Panc1 (cell line): ENCODE results near the gene ZNF774. TPM values are rescaled to one million over a fixed set of nuclear protein-coding genes. Genes with fewer than 3 reads are reported as not detected.

ENCODE experiments used
- ATAC-seq: fragments of 200-7000 bp; cut with Tn5 transposase; 2 replicates; pipeline ENCODE4 v1.9.1; 2020; ENCODE audit warnings: mild to moderate bottlenecking, moderate library complexity
- BruUV-seq: library from RNA; stranded (reverse); fragments of 400-500 nt; replicated peaks from 2 replicates; lab custom pipeline; 2021; lab: Mats Ljungman, UMichigan
- CTCF ChIA-PET: fragments of 300-600 bp; sonication (Branson Sonifier 250); formaldehyde crosslinking; loops from one replicate; lab custom pipeline; 2022; ENCODE audit warnings: antibody characterized with exemption; lab: Charles Lee
- POLR2A ChIA-PET: fragments of 300-600 bp; sonication (Branson Sonifier 250); formaldehyde crosslinking; loops from one replicate; lab custom pipeline; 2022; ENCODE audit warnings: antibody characterized with exemption; lab: Charles Lee
- DNase-seq: peaks from one replicate; pipeline ENCODE4 v3.0.0-alpha.2; 2010; ENCODE audit warnings: low read depth, low spot score
- H3K27ac ChIP-seq: 2 replicates; pipeline ENCODE4 v1.5.1; 2011; ENCODE audit warnings: mild to moderate bottlenecking, low read length, inconsistent platforms
- H3K27me3 ChIP-seq: fragments of 200-500 bp; sonication (Bioruptor generic); 2 replicates; pipeline ENCODE4 v1.6.0; 2014; ENCODE audit warnings: low read length, inconsistent platforms; ENCODE audit not compliant: control insufficient read depth, insufficient read depth
- H3K36me3 ChIP-seq: fragments of 200-500 bp; sonication (Bioruptor generic); 2 replicates; pipeline ENCODE4 v1.5.1; 2014; ENCODE audit warnings: inconsistent platforms, mild to moderate bottlenecking, low read length, moderate library complexity; ENCODE audit not compliant: control insufficient read depth, insufficient read depth
- H3K4me1 ChIP-seq: 2 replicates; pipeline ENCODE4 v1.5.1; 2011; ENCODE audit warnings: inconsistent platforms, mild to moderate bottlenecking, low read length, moderate library complexity; ENCODE audit not compliant: control insufficient read depth, insufficient read depth
- H3K4me3 ChIP-seq, 2 experiments: 2 replicates each; pipeline ENCODE4 v1.5.1; 2011 to 2012; ENCODE audit warnings: low read depth in 2 of 2, low read length in 2 of 2, mild to moderate bottlenecking in 2 of 2, inconsistent platforms in 1 of 2, moderate library complexity in 1 of 2
- H3K9me3 ChIP-seq: fragments of 200-500 bp; sonication (Bioruptor generic); 2 replicates; pipeline ENCODE4 v1.5.1; 2014; ENCODE audit warnings: low read depth, mild to moderate bottlenecking, inconsistent platforms, low read length, moderate library complexity; ENCODE audit not compliant: control insufficient read depth, insufficient read depth
- POLR2AphosphoS5 ChIP-seq: IDR thresholded peaks from 2 replicates; pipeline ENCODE4 v1.6.1; 2012; ENCODE audit warnings: mild to moderate bottlenecking, low read depth, low read length, moderate library complexity
- SIN3A ChIP-seq: IDR thresholded peaks from 2 replicates; pipeline ENCODE4 v1.6.1; 2012; ENCODE audit warnings: low read depth, mild to moderate bottlenecking, low read length, moderate library complexity, borderline replicate concordance; ENCODE audit not compliant: insufficient read depth
- TCF7L2 ChIP-seq: IDR thresholded peaks from 2 replicates; pipeline ENCODE4 v1.6.1; 2011; ENCODE audit warnings: mild to moderate bottlenecking, low read depth, low read length, inconsistent platforms
- in situ Hi-C: cut with HindIII; loops from 2 replicates; pipeline ENCODE4 v1.10.0; 2016; ENCODE audit warnings: low sequenced_read_pairs, low pct_unique_long_range_greater_than_20kb
- intact Hi-C: fragments of 100-400 bp; cut with micrococcal nuclease; formaldehyde crosslinking; loops from one replicate; pipeline ENCODE4 v1.10.0; 2022; ENCODE audit not compliant: unreplicated experiment
- total RNA-seq: library from RNA; stranded (reverse); gene quantifications from one replicate; pipeline ENCODE4 v1.2.1, GENCODE V29; 2021; ENCODE audit not compliant: unreplicated experiment
- TF ChIP-seq, protein P1 (sequence below), 2 experiments: IDR thresholded peaks; 2 replicates each; pipeline ENCODE4 v1.6.1; 2011 to 2012; ENCODE audit warnings: low read depth in 2 of 2, control low read depth in 1 of 2, low read length in 1 of 2, mild to moderate bottlenecking in 1 of 2, moderate library complexity in 1 of 2; ENCODE audit not compliant: insufficient read depth in 1 of 2
- TF ChIP-seq, protein P2 (sequence below): fragments of 450-650 bp; IDR thresholded peaks from 2 replicates; pipeline ENCODE4 v1.5.1; 2017; ENCODE audit warnings: mild to moderate bottlenecking

ZNF774 gene
- total RNA-seq, 1 experiment from 2014 or later, result 5.2 TPM

DNA sequence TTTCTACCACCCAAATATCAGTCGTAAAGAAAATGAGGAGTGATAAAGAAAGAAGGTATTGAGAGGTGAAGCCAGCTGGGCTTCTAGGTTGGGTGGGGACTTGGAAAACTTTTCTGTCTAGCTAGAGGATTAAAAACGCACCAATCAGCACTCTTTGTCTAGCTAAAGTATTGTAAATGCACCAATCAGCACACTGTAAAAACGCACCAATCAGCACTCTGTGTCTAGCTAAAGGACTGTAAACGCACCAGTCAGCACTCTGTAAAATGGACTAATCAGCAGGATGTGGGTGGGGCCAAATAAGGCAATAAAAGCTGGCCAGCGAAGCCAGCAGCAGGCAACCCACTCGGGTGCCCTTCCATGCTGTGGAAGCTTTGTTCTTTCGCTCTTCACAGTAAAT, 23.0 kb downstream of the ZNF774 start:
- H3K4me3 ChIP-seq, result no peak overlapping the region
- in situ Hi-C loops, result no loop called here
- no peaks in the 10 kb centered on the region for H3K27me3 ChIP-seq
- ChIA-PET CTCF (no interaction called here), POLR2A (interaction anchor here (0.6 kb wide), 1 partner anchor 724 kb away, joined by 7 read pairs; no protein-coding TSS in a partner anchor)
- intact Hi-C loops, result no loop called here
- H3K4me1 ChIP-seq, result no peaks in the 10 kb centered on the region
- no peak for DNase-seq
- no peaks in the 10 kb centered on the region for H3K36me3 ChIP-seq
- BruUV-seq, result no TSS peak
- no peak for TF ChIP-seq TCF7L2
- TF ChIP-seq, protein P1, sequence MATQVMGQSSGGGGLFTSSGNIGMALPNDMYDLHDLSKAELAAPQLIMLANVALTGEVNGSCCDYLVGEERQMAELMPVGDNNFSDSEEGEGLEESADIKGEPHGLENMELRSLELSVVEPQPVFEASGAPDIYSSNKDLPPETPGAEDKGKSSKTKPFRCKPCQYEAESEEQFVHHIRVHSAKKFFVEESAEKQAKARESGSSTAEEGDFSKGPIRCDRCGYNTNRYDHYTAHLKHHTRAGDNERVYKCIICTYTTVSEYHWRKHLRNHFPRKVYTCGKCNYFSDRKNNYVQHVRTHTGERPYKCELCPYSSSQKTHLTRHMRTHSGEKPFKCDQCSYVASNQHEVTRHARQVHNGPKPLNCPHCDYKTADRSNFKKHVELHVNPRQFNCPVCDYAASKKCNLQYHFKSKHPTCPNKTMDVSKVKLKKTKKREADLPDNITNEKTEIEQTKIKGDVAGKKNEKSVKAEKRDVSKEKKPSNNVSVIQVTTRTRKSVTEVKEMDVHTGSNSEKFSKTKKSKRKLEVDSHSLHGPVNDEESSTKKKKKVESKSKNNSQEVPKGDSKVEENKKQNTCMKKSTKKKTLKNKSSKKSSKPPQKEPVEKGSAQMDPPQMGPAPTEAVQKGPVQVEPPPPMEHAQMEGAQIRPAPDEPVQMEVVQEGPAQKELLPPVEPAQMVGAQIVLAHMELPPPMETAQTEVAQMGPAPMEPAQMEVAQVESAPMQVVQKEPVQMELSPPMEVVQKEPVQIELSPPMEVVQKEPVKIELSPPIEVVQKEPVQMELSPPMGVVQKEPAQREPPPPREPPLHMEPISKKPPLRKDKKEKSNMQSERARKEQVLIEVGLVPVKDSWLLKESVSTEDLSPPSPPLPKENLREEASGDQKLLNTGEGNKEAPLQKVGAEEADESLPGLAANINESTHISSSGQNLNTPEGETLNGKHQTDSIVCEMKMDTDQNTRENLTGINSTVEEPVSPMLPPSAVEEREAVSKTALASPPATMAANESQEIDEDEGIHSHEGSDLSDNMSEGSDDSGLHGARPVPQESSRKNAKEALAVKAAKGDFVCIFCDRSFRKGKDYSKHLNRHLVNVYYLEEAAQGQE (IDR thresholded peaks at IDR 0.05; ENCODE audit: insufficient read depth in 1 of 2, low read depth in 2 of 2, low read length in 1 of 2), result no peak
- TF ChIP-seq SIN3A, result no peak
- TF ChIP-seq, protein P2, sequence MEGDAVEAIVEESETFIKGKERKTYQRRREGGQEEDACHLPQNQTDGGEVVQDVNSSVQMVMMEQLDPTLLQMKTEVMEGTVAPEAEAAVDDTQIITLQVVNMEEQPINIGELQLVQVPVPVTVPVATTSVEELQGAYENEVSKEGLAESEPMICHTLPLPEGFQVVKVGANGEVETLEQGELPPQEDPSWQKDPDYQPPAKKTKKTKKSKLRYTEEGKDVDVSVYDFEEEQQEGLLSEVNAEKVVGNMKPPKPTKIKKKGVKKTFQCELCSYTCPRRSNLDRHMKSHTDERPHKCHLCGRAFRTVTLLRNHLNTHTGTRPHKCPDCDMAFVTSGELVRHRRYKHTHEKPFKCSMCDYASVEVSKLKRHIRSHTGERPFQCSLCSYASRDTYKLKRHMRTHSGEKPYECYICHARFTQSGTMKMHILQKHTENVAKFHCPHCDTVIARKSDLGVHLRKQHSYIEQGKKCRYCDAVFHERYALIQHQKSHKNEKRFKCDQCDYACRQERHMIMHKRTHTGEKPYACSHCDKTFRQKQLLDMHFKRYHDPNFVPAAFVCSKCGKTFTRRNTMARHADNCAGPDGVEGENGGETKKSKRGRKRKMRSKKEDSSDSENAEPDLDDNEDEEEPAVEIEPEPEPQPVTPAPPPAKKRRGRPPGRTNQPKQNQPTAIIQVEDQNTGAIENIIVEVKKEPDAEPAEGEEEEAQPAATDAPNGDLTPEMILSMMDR, result no peak
- TF ChIP-seq POLR2AphosphoS5, result no peak
- peaks cover 6% of the 10 kb centered on the region; the same call in 1 of the 2 replicates for H3K9me3 ChIP-seq
- no peak for ATAC-seq
- H3K27ac ChIP-seq, result no peak overlapping the region

DNA sequence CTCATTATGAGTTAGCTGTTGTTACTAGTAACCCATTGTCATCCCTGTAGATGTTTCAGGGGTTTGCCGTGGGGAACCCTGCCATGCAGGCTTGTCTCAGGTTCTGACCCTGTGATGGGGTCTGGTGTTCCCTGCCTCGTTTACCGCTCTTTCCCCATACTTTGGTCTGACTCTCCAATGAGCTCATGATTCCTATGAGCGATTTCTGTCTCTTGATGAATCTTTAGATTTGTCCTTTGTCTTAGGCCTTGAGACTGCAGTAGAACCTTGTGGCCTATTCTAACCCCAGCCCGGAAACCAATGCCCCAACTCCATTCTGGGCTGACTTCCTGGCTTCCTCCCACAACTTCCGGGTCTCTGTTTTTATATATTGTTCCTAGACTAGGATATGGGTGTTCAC, 24.7 kb downstream of the ZNF774 start:
- Histone ChIP-seq H3K4me1 (no peaks in the 10 kb centered on the region), H3K9me3 (peaks cover 6% of the 10 kb centered on the region; the same call in 1 of the 2 replicates), H3K27me3 (no peaks in the 10 kb centered on the region), H3K36me3 (no peaks in the 10 kb centered on the region), H3K27ac (no peak overlapping the region), H3K4me3 (no peak overlapping the region)
- ATAC-seq (no peak), DNase-seq (no peak)
- ChIA-PET CTCF (no interaction called here), POLR2A (interaction anchor here (0.6 kb wide), 1 partner anchor 70 kb away, joined by 4 read pairs; no protein-coding TSS in a partner anchor)
- in situ Hi-C loops (no loop called here), intact Hi-C loops (no loop called here)
- no TSS peak for BruUV-seq
- TF ChIP-seq, protein P1 (IDR thresholded peaks at IDR 0.05; ENCODE audit: insufficient read depth in 1 of 2, low read depth in 2 of 2, low read length in 1 of 2), result no peak
- TF ChIP-seq TCF7L2 (no peak), SIN3A (no peak), POLR2AphosphoS5 (no peak)
- TF ChIP-seq, protein P2, result no peak
